Thoracic aorta (tissue), 2 donors: ENCODE data around the gene PHKA1. TPM values are rescaled to one million over a fixed set of nuclear protein-coding genes. Genes with fewer than 3 reads are reported as not detected.
"Not testable (repeated sequence)": the region's sequence is repeated elsewhere in the genome, so short reads cannot be mapped to it uniquely, and the experiment has no call there.

Source experiments
- ATAC-seq: fragments of 150-250 bp; one replicate; pipeline ENCODE4 v1.8.0; 2017; ENCODE audit warnings: low read depth; ENCODE audit not compliant: insufficient number of reproducible peaks, low FRiP score
- DNase-seq: peaks from one replicate; pipeline ENCODE4 v3.0.0-alpha.2; 2020; ENCODE audit warnings: low spot score
- H3K27ac ChIP-seq, 2 donors: fragments of 200-600 bp; sonication (generic); 1 replicate in 1 of 2; 2 replicates in 1 of 2; pipeline ENCODE4 v1.5.1; 2016; ENCODE audit warnings: mild to moderate bottlenecking in 2 of 2, moderate library complexity in 2 of 2
- H3K27me3 ChIP-seq: fragments of 200-600 bp; sonication (generic); replicated peaks from 2 replicates; pipeline ENCODE4 v1.6.0; 2016; ENCODE audit warnings: mild to moderate bottlenecking; ENCODE audit not compliant: insufficient read depth
- H3K36me3 ChIP-seq: fragments of 200-600 bp; sonication (generic); one replicate; pipeline ENCODE4 v1.5.1; 2016
- H3K4me1 ChIP-seq, 2 donors: fragments of 200-600 bp; sonication (generic); 1 replicate in 1 of 2; 2 replicates in 1 of 2; pipeline versions ENCODE4 v1.5.1 to v1.6.0; 2016; ENCODE audit warnings: low read depth in 2 of 2, mild to moderate bottlenecking in 1 of 2; ENCODE audit not compliant: control insufficient read depth in 1 of 2
- H3K4me3 ChIP-seq: fragments of 200-600 bp; sonication (generic); 2 replicates; pipeline ENCODE4 v1.5.1; 2016; ENCODE audit warnings: mild to moderate bottlenecking
- H3K9me3 ChIP-seq: fragments of 200-600 bp; sonication (generic); 2 replicates; pipeline ENCODE4 v1.5.1; 2016
- CTCF ChIP-seq: fragments of 200-600 bp; sonication (generic); IDR thresholded peaks from one replicate; pipeline ENCODE4 v1.5.1; 2019; ENCODE audit warnings: antibody characterized with exemption
- total RNA-seq, 2 donors: library from RNA; depleted of rRNA; stranded (reverse); fragments of >200 nt; gene quantifications; one replicate each; pipeline versions ENCODE4 v1.1.0 to v1.2.3, GENCODE V29; 2016

The PHKA1 gene
- total RNA-seq, 2 donors from 2014 or later = 12.5 to 24.3 TPM

- peak within 1 kb of the TSS; percentile 86 for H3K4me3 ChIP-seq
- H3K4me1 ChIP-seq = no peaks in the 10 kb centered on the region
- H3K27ac ChIP-seq = peak within 1 kb of the TSS; percentile 43 to 76
- H3K9me3 ChIP-seq = no peaks in the 10 kb centered on the region
- peaks cover 4% of the 10 kb centered on the region for H3K36me3 ChIP-seq
- H3K27me3 ChIP-seq = no peaks in the 10 kb centered on the region
- DNase-seq (no peak), ATAC-seq (peak; percentile 55)
- TF ChIP-seq CTCF = no peak
Measured at GRCh38 chrX:72572248-72573157, 141.6 kb downstream of the PHKA1 start, which contains the start of gene HDAC8. HDAC8 (minus strand) TSS chrX:72572843; CDS start chrX:72572761, 82 bp downstream.

- H3K4me1 ChIP-seq = no peaks in the 10 kb centered on the region
- H3K4me3 ChIP-seq = no peak overlapping the region
- H3K36me3 ChIP-seq = peaks cover 4% of the 10 kb centered on the region
- H3K27me3 ChIP-seq = no peaks in the 10 kb centered on the region
- ATAC-seq (no peak), DNase-seq (no peak)
- no peak for TF ChIP-seq CTCF
- H3K9me3 ChIP-seq = no peaks in the 10 kb centered on the region
- no peak overlapping the region for H3K27ac ChIP-seq
Measured at GRCh38 chrX:72569786-72570185, 144.3 kb downstream of the PHKA1 start.

DNA sequence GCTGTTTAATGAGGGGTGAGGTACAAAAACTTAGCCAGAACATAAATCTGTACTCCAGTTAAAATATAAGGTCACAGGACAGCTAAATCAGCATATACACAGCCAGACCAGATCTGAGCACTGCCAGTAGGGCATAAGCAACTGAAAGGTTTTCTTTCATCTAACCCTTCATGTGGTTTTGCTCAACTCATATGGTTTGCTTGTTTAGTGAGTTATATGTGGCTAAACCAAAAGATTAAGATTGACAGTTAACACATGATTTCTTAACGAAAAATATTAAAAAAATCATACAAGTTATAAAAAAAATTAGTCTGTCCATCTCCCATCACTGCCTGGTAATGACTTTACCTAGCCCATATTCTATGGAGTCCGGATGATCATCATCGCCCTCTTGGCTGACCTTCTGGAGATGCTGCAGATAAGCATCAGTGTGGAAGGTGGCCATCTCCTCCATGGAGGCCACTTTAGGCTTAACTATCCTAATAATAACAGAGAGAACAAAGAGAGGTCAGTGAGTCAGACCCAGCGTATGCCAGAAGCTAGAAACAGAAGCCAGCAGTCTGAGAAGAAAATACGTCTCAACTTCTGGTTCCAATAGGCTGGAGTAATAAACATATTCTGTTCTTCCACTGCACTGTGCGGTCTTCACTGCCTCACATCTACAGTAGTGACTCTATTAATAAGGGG lies 145.6 kb downstream of the PHKA1 start:
- Histone ChIP-seq H3K4me3 (no peak overlapping the region), H3K27ac (no peak overlapping the region), H3K36me3 (peaks cover 4% of the 10 kb centered on the region), H3K4me1 (no peaks in the 10 kb centered on the region), H3K9me3 (no peaks in the 10 kb centered on the region), H3K27me3 (no peaks in the 10 kb centered on the region)
- ATAC-seq (no peak), DNase-seq (no peak)
- TF ChIP-seq CTCF = no peak

DNA sequence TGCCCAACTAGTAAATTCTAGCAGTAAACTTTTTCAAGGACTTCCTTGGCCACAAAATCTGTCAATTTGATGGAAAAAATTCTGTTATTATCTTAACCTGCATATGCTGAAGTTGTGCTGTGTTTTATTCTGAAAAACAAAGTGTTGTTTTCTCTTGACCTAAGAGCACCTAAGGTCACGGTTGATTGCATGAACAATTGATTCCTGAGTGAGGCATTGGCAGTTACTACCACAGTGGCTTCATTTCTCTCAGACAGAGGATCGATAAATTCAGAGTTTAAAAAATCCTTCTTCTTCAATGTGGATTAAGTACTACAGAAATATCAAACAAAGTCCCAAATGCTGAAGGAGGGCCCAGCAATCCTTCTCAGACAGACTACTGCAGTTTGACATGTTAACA lies 147.7 kb downstream of the PHKA1 start:
- Histone ChIP-seq H3K9me3 (no peaks in the 10 kb centered on the region), H3K27me3 (no peaks in the 10 kb centered on the region), H3K36me3 (peaks cover 4% of the 10 kb centered on the region), H3K4me3 (no peak overlapping the region), H3K27ac (no peak overlapping the region), H3K4me1 (no peaks in the 10 kb centered on the region)
- no peak for TF ChIP-seq CTCF
- ATAC-seq (no peak), DNase-seq (no peak)

DNA sequence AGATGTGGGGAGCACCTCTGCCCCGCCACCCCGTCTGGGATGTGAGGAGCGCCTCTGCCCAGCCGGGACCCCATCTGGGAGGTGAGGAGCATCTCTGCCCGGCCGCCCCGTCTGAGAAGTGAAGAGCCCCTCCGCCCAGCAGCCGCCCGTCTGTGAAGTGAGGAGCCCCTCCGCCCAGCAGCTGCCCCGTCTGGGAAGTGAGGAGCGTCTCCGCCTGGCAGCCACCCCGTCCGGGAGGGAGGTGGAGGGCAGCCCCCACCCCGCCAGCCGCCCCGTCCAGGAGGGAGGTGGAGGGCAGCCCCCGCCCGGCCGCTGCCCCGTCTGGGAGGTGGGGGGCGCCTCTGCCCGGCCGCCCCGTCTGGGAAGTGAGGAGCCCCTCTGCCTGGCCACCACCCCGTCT lies 154.5 kb downstream of the PHKA1 start:
- not testable (repeated sequence) for ATAC-seq, DNase-seq, H3K4me1 ChIP-seq, H3K4me3 ChIP-seq, H3K27ac ChIP-seq, H3K27me3 ChIP-seq, H3K36me3 ChIP-seq, H3K9me3 ChIP-seq
